NT2/D1 (cell line): ENCODE results near the gene RNPEPL1.

Experiments
- DNase-seq: peaks from one replicate; pipeline ENCODE4 v3.0.0-alpha.2; 2011; ENCODE audit warnings: low read depth, low spot score
- H3K27me3 ChIP-seq: 2 replicates; pipeline ENCODE4 v1.6.0; 2011; ENCODE audit warnings: mild to moderate bottlenecking; ENCODE audit not compliant: insufficient read length, insufficient read depth
- H3K36me3 ChIP-seq: 2 replicates; pipeline ENCODE4 v1.6.1; 2011; ENCODE audit warnings: mild to moderate bottlenecking, low read length, mixed read lengths; ENCODE audit not compliant: insufficient read depth, insufficient read length
- H3K4me1 ChIP-seq: 2 replicates; pipeline ENCODE4 v1.5.1; 2011; ENCODE audit not compliant: insufficient read depth, insufficient read length
- H3K4me3 ChIP-seq: 2 replicates; pipeline ENCODE4 v1.5.1; 2011; ENCODE audit warnings: low read depth; ENCODE audit not compliant: insufficient read length
- H3K9ac ChIP-seq: 2 replicates; pipeline ENCODE4 v1.6.0; 2011; ENCODE audit warnings: low read depth; ENCODE audit not compliant: insufficient read length
- H3K9me3 ChIP-seq: 2 replicates; pipeline ENCODE4 v1.5.1; 2011; ENCODE audit warnings: mild to moderate bottlenecking, low read length; ENCODE audit not compliant: insufficient read depth
- SUZ12 ChIP-seq: IDR thresholded peaks from 2 replicates; pipeline ENCODE4 v1.6.1; 2011; ENCODE audit not compliant: insufficient read length, insufficient read depth; ENCODE audit errors: extremely low read depth
- YY1 ChIP-seq: IDR thresholded peaks from 2 replicates; pipeline ENCODE4 v1.6.1; 2011; ENCODE audit not compliant: insufficient read length, insufficient read depth
- ZNF274 ChIP-seq: IDR thresholded peaks from 2 replicates; pipeline ENCODE4 v1.6.1; 2011; ENCODE audit warnings: mild to moderate bottlenecking, low read depth, low read length

Gene RNPEPL1

DNA sequence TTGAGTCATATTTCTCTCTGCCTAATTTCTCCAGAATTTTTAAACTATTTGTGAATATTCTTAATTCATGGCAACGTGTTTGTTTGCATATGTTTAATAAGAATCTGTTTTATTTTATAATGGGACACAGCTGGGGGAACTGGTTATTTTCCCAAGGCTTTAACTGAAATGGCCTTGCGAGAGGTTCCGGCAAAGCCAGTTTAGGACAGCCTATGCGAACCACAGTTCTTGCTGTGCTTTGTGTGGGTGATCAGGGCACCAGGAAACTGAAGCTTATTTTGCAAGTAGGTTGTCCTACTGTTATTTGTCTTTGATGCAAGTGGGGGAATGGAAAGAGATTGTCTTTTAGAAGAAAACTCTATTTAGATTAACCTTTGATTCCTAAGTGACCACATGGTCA lies 17.0 kb upstream of the RNPEPL1 start:
- peaks cover 18% of the 10 kb centered on the region for H3K9me3 ChIP-seq
- H3K9ac ChIP-seq: no peak overlapping the region
- peaks cover 50% of the 10 kb centered on the region for H3K36me3 ChIP-seq
- H3K27me3 ChIP-seq: no peaks in the 10 kb centered on the region
- H3K4me3 ChIP-seq: no peak overlapping the region
- DNase-seq: no peak
- TF ChIP-seq YY1 (no peak), ZNF274 (no peak), SUZ12 (no peak)
- peaks cover 2% of the 10 kb centered on the region for H3K4me1 ChIP-seq

DNA sequence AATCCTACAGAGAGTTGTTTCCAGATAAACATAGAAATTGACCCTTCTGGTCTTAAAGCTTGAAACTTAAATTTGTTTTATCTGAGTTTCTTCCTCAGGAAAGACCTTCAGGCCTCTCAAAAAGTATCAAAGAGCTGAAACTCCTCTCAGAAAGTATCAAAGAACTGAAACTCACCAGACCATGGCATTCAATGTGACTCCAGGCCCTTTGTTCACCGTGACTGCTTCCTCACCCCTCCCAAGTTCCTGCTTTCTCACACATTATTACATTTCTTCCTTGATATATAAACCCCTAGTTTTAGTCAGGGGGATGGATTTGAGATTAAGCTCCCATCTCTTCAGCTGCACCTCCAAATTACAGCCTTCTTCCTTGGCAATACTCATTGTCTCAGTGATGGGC lies 16.5 kb upstream of the RNPEPL1 start:
- H3K9ac ChIP-seq: no peak overlapping the region
- H3K4me3 ChIP-seq: no peak overlapping the region
- H3K36me3 ChIP-seq: peaks cover 54% of the 10 kb centered on the region
- DNase-seq: no peak
- H3K4me1 ChIP-seq: peaks cover 2% of the 10 kb centered on the region
- TF ChIP-seq YY1: no peak
- TF ChIP-seq SUZ12: no peak
- TF ChIP-seq ZNF274: no peak
- peaks cover 18% of the 10 kb centered on the region for H3K9me3 ChIP-seq
- H3K27me3 ChIP-seq: no peaks in the 10 kb centered on the region

DNA sequence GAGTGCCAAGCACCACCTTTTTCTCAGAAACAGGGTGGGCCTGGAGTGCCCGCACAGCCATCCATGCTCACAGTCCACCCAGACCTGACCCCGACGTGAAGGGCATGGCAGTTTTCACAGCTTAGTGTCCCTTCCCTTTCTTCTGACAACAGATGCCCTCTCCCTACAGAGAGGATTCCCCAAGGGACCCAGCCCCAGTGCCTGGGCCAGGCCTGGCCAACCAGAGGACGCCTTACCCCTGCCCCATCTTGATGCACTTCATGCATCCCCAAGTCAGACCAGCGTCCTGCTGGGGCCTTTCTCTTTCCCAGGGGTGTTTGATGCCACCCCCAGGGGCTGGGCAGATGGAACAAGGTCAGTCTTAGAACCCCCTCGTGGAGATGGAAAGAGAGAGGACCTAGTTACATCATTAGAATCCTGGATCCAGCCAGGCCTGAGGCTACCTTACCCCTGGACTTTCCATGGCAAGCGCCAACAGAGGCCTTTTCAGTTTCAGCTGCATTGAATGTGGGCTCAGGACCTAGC lies 14.3 kb upstream of the RNPEPL1 start:
- peaks cover 2% of the 10 kb centered on the region for H3K4me1 ChIP-seq
- peaks cover 59% of the 10 kb centered on the region for H3K36me3 ChIP-seq
- no peaks in the 10 kb centered on the region for H3K27me3 ChIP-seq
- TF ChIP-seq YY1: no peak
- no peak overlapping the region for H3K9ac ChIP-seq
- DNase-seq: no peak
- no peak overlapping the region for H3K4me3 ChIP-seq
- H3K9me3 ChIP-seq: peaks cover 18% of the 10 kb centered on the region

DNA sequence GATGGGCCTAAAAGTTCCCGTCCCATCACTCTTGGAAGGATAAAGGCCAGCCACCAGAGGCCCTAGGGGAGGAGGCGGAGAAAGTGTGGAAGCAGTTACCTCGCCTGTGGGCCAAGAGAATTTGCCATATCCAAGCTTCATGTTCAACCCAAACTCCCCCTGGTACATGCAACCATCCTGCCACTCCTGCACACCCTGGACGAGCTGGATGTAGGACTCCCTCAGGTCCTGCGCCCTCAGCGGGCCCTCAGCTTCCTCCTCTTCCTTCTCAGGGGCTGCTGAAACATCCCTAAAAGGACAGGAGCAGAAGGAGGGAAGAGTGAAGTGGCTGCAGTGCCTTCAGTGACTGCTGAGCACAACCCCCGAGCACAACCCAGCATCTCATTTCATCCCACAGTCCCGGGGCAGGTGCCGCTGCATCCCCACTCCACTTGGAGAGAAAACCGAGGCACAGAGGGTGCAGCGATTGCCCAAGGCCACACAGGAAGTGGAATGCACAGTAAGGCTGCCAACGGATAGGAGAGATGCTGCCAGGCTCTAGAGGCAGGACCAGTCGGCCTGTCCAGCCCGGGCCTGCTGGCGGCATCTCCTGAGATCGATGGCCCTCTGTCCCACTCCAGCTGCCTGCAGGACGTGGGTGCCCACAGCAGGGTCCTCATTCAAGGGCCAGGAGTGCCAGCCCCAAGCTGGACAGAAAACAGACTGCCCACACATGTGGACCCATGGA lies 13.4 kb upstream of the RNPEPL1 start:
- no peak for TF ChIP-seq ZNF274
- no peak for TF ChIP-seq YY1
- TF ChIP-seq SUZ12: no peak
- DNase-seq: no peak
- H3K4me1 ChIP-seq: peaks cover 2% of the 10 kb centered on the region
- H3K9me3 ChIP-seq: peaks cover 18% of the 10 kb centered on the region
- H3K27me3 ChIP-seq: no peaks in the 10 kb centered on the region
- peaks cover 66% of the 10 kb centered on the region for H3K36me3 ChIP-seq
- H3K4me3 ChIP-seq: no peak overlapping the region
- no peak overlapping the region for H3K9ac ChIP-seq

DNA sequence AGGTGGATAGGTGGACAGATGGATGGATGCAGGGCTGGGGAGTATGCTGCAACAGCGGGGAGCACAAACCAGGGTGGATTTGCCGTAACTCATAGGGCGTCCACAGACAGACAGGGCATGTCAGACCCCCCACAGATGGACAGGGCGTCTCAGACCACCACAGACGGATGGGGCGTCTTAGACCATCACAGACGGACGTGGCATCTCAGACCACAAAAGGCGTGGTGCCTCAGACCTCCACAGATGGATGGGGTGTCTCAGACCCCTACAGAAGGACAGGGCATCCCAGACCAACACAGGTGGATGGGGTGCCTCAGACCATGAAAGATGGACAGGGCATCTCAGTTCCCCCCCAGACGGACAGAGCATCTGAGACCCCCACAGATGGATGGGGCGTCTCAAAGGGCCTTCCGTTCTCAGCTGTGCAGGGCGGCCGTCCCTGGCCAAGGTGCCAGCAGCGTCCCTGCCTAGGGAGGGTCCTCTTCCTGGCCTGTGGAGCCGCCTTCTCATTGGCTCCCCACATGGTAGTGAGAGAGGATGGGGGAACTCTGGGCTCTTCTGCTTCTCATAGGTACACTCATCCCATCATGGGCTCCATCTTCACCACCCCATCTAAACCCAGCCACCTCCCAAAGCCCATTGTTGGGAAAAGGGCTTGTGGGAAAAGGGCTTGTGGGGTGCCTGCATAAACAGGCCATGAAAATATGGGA lies 12.6 kb upstream of the RNPEPL1 start:
- TF ChIP-seq SUZ12 (no peak), YY1 (no peak), ZNF274 (no peak)
- Histone ChIP-seq H3K9me3 (peaks cover 14% of the 10 kb centered on the region), H3K36me3 (peaks cover 65% of the 10 kb centered on the region), H3K4me3 (no peak overlapping the region), H3K27me3 (no peaks in the 10 kb centered on the region), H3K4me1 (peaks cover 2% of the 10 kb centered on the region), H3K9ac (no peak overlapping the region)
- no peak for DNase-seq

DNA sequence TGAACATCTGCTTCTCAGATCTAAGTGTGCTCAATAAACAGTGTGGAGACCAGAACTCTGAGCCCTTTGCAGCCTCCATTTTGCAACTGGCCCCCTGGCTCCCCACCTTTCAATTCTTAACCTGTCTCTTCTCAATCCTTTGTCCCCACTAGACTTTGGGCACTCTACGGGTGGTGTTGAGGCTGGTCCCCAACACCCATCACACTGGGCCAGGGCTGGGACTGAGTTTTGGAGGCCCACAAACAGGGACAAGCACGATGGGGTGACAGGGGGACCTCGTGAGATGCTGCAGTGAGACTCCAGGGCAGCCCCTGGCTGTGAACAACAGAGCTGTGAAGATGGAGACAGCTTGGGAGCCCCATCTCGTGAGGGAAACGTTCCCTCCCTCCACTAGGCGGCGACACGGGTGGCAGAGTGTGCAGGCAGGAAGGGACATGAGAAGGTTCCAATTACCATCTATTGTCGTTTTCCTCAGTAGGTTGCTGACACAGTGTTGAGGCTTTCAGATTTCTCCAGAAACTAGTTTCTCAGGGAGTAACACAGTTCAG lies 11.7 kb upstream of the RNPEPL1 start:
- TF ChIP-seq YY1 (no peak), SUZ12 (no peak), ZNF274 (no peak)
- Histone ChIP-seq H3K9me3 (peaks cover 5% of the 10 kb centered on the region), H3K4me1 (peaks cover 2% of the 10 kb centered on the region), H3K36me3 (peaks cover 56% of the 10 kb centered on the region), H3K4me3 (no peak overlapping the region), H3K9ac (no peak overlapping the region), H3K27me3 (no peaks in the 10 kb centered on the region)
- DNase-seq: peak; percentile 58

DNA sequence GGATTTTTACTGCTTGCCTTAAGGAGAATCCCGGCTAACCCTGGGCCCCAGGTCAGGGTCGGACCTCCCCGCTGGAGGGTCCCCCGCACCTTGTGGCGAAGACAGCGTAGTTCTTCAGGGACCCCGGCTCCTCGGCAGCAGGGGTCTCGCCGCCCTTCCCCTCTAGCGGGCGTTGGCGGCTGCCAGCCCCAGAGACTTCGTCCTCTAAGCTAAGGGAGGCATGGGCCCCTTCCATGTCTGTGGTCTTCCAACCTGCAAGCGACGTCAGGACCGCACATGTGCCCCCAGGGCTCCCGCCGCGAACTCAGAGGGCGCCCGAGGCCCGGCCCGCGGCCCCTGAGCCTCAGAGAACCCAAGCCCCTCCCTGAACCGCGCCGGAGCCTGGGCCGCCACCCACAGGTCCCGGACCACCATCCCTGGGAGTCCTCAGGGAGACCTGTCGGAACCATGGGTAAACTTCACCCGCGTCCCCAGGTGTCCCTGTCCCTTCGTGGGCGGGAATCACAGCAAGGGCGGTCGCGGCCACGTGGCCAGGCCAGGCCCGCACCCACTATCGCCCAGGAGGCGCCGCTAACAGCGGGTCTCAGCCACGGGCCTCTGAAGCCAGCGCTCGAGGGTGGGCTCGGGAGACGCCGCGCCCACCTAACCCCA lies 11.1 kb upstream of the RNPEPL1 start:
- Histone ChIP-seq H3K4me1 (peaks cover 2% of the 10 kb centered on the region), H3K27me3 (no peaks in the 10 kb centered on the region), H3K9ac (no peak overlapping the region), H3K4me3 (no peak overlapping the region), H3K36me3 (peaks cover 50% of the 10 kb centered on the region), H3K9me3 (no peaks in the 10 kb centered on the region)
- TF ChIP-seq SUZ12 (no peak), ZNF274 (no peak), YY1 (no peak)
- no peak for DNase-seq
